GM12878 (cell line): ENCODE measurements around the gene SH3GL2. TPM values are rescaled to one million over a fixed set of nuclear protein-coding genes. Genes with fewer than 3 reads are reported as not detected.

Experiments
- ATAC-seq: fragments of 200-7000 bp; cut with Tn5 transposase; 3 replicates; pipeline ENCODE4 v1.9.1; 2020; ENCODE audit warnings: mild to moderate bottlenecking, moderate library complexity
- BruUV-seq: library from RNA; stranded (reverse); fragments of 400-500 nt; replicated peaks from 2 replicates; lab custom pipeline; 2021; lab: Mats Ljungman, UMichigan
- CTCF ChIA-PET: fragments of 300-600 bp; sonication (Branson Sonifier 250); formaldehyde crosslinking; extraction: SDS; loops from one replicate; lab custom pipeline; 2021; ENCODE audit warnings: inconsistent platforms; lab: Yijun Ruan, JAX
- POLR2A ChIA-PET: fragments of 350-600 bp; formaldehyde crosslinking; extraction: SDS; loops from one replicate; lab custom pipeline; 2021; ENCODE audit warnings: inconsistent platforms; lab: Charles Lee
- RAD21 ChIA-PET: fragments of 300-600 bp; sonication (Branson Sonifier 250); formaldehyde crosslinking; loops from one replicate; lab custom pipeline; 2023; ENCODE audit warnings: antibody characterized with exemption; ENCODE audit not compliant: unreplicated experiment; lab: Charles Lee
- SMC1A ChIA-PET: fragments of 300-600 bp; sonication (Branson Sonifier 250); formaldehyde crosslinking; loops from one replicate; lab custom pipeline; 2023; ENCODE audit not compliant: unreplicated experiment, uncharacterized antibody; lab: Charles Lee
- DNase-seq: peaks from one replicate; pipeline ENCODE4 v3.0.0-alpha.2; 2011; ENCODE audit warnings: low read depth, low spot score
- FAIRE-seq: peaks from 3 replicates; lab custom pipeline; 2011; peaks lifted over from hg19 to GRCh38; lab: Jason Lieb, UNC
- H2AFZ ChIP-seq: 2 replicates; pipeline ENCODE4 v1.6.0; 2011; ENCODE audit warnings: low read depth, low read length, control low read depth; ENCODE audit not compliant: control insufficient read depth
- H3K27ac ChIP-seq: 2 replicates; pipeline ENCODE4 v1.5.1; 2011; ENCODE audit warnings: control low read depth; ENCODE audit not compliant: control insufficient read depth, insufficient read depth
- H3K27me3 ChIP-seq, 2 experiments: replicated peaks in 1 of 2; 2 replicates each; pipeline versions ENCODE4 v1.6.0 to v1.6.1; 2011; ENCODE audit warnings: low read length in 1 of 2; ENCODE audit not compliant: control insufficient read depth in 2 of 2, insufficient read depth in 2 of 2
- H3K36me3 ChIP-seq, 2 experiments: 2 replicates each; pipeline ENCODE4 v1.5.1; 2011; ENCODE audit warnings: low read length in 1 of 2; ENCODE audit not compliant: control insufficient read depth in 2 of 2, insufficient read depth in 2 of 2
- H3K4me1 ChIP-seq: 2 replicates; pipeline ENCODE4 v1.6.1; 2011; ENCODE audit warnings: mild to moderate bottlenecking, low read length, moderate library complexity, mixed read lengths; ENCODE audit not compliant: control insufficient read depth, insufficient read depth
- H3K4me2 ChIP-seq: 2 replicates; pipeline ENCODE4 v1.6.0; 2011; ENCODE audit warnings: control low read depth; ENCODE audit not compliant: control insufficient read depth, insufficient read depth
- H3K4me3 ChIP-seq: fragments of 200-600 bp; sonication (generic); 2 replicates; pipeline ENCODE4 v1.5.1; 2016
- H3K79me2 ChIP-seq: 2 replicates; pipeline ENCODE4 v1.6.0; 2011; ENCODE audit warnings: low read length; ENCODE audit not compliant: control insufficient read depth, insufficient read depth
- H3K9ac ChIP-seq: 2 replicates; pipeline ENCODE4 v1.8.0; 2011; ENCODE audit warnings: low read length, control low read depth, mixed read lengths; ENCODE audit not compliant: control insufficient read depth, insufficient read depth
- H3K9me3 ChIP-seq: replicated peaks from 3 replicates; pipeline ENCODE4 v1.5.1; 2011; ENCODE audit warnings: mild to moderate bottlenecking, low read length; ENCODE audit not compliant: control insufficient read depth, insufficient read depth
- H4K20me1 ChIP-seq: 2 replicates; pipeline ENCODE4 v1.6.0; 2011; ENCODE audit not compliant: control insufficient read depth, insufficient read depth
- ETV6 ChIP-seq, 2 experiments: fragments of 450-650 bp in 1 of 2; IDR thresholded peaks in 1 of 2; conservative IDR thresholded peaks in 1 of 2; 2 replicates each; pipeline ENCODE4 v1.6.1; 2014; ENCODE audit warnings: antibody characterized with exemption in 1 of 2, borderline replicate concordance in 1 of 2, low read depth in 1 of 2, mild to moderate bottlenecking in 1 of 2, moderate library complexity in 1 of 2
- EZH2 ChIP-seq: IDR thresholded peaks from 2 replicates; pipeline ENCODE4 v1.6.1; 2012; ENCODE audit warnings: low read depth, mild to moderate bottlenecking, control low read depth, inconsistent platforms, low read length, borderline replicate concordance; ENCODE audit not compliant: control insufficient read depth
- FOXK2 ChIP-seq: fragments of 450-650 bp; IDR thresholded peaks from 2 replicates; pipeline ENCODE4 v1.6.1; 2017; ENCODE audit warnings: mild to moderate bottlenecking, moderate library complexity
- MYB ChIP-seq: fragments of 150-350 bp; IDR thresholded peaks from 2 replicates; pipeline ENCODE4 v1.6.1; 2014; ENCODE audit warnings: mild to moderate bottlenecking, low read depth, low read length, borderline replicate concordance
- NR2C2 ChIP-seq: IDR thresholded peaks from 2 replicates; pipeline ENCODE4 v1.6.1; 2011; ENCODE audit warnings: borderline replicate concordance, low read depth; ENCODE audit not compliant: control insufficient read depth, insufficient read length
- RAD51 ChIP-seq: fragments of 450-650 bp; IDR thresholded peaks from 2 replicates; pipeline ENCODE4 v1.6.1; 2016; ENCODE audit warnings: moderate library complexity, mild to moderate bottlenecking, inconsistent platforms
- RCOR1 ChIP-seq: conservative IDR thresholded peaks from 2 replicates; pipeline ENCODE4 v1.6.1; 2012; ENCODE audit warnings: low read depth, low read length, improper control_type of control experiment
- RELA ChIP-seq: fragments of 450-650 bp; IDR thresholded peaks from 2 replicates; pipeline ENCODE4 v1.8.0; 2014; ENCODE audit warnings: borderline replicate concordance; ENCODE audit not compliant: partially characterized antibody
- RELB ChIP-seq: fragments of 450-650 bp; IDR thresholded peaks from 2 replicates; pipeline ENCODE4 v1.6.1; 2017; ENCODE audit warnings: low read depth, mild to moderate bottlenecking, moderate library complexity
- TAF1 ChIP-seq: IDR thresholded peaks from 2 replicates; pipeline ENCODE4 v1.6.1; 2011; ENCODE audit warnings: mild to moderate bottlenecking, low read depth, low read length, borderline replicate concordance
- ZBTB11 ChIP-seq: fragments of 450-650 bp; formaldehyde crosslinking; IDR thresholded peaks from 2 replicates; pipeline ENCODE4 v1.5.0; 2022; ENCODE audit warnings: mild to moderate bottlenecking, missing genetic modification characterization
- WGBS: methylation state at CpG from one replicate; pipeline ENCODE4 v1.1.6; 2016; ENCODE audit warnings: low lambda C conversion rate; ENCODE audit not compliant: insufficient replicate concordance, insufficient coverage; ENCODE audit errors: missing lambda C conversion rate; 5-methylcytosine and 5-hydroxymethylcytosine counted together
- in situ Hi-C: fragments of 300-500 bp; cut with MboI; formaldehyde crosslinking; loops from 9 replicates; pipeline ENCODE4 v1.14.3; 2018; ENCODE audit warnings: mixed read lengths
- intact Hi-C: fragments of 100-400 bp; cut with micrococcal nuclease; formaldehyde crosslinking; loops from one replicate; pipeline ENCODE4 v1.14.2; 2022; ENCODE audit not compliant: unreplicated experiment
- polyA plus RNA-seq, 11 experiments: library from polyadenylated mRNA; depleted of rRNA in 4 of 11; unstranded in 6 of 11; stranded (reverse) in 5 of 11; fragments of >200 nt; fragmentation: Nextera tagmentation in 4 of 11; fragmentation: Illumina TruSeq in 1 of 11; extraction: Ambion mirVana in 4 of 11; extraction: Trizol in 1 of 11; gene quantifications; 1 replicate in 1 of 11; 2 replicates in 10 of 11; pipeline versions ENCODE4 v1.2.1 to v1.2.3, GENCODE V29; 2011 to 2016; ENCODE audit warnings: inconsistent platforms in 2 of 11, missing spikeins in 2 of 11, low read depth in 1 of 11
- total RNA-seq, 4 experiments: library from RNA; depleted of rRNA in 3 of 4; stranded (reverse); fragments of >200 nt in 3 of 4; fragmentation: Illumina TruSeq in 1 of 4; extraction: Trizol in 1 of 4; gene quantifications; 2 replicates each; pipeline versions ENCODE4 v1.2.1 to v1.2.3, GENCODE V29; 2013 to 2021
- TF ChIP-seq, protein P1 (sequence below): fragments of 450-650 bp; IDR thresholded peaks from 2 replicates; pipeline ENCODE4 v1.6.1; 2014; ENCODE audit warnings: mild to moderate bottlenecking

The SH3GL2 gene
- total and polyA plus RNA-seq, 10 of the 15 experiments (the other 5 are each of a cell fraction or from before 2014, with no cell fraction given) = not detected

DNA sequence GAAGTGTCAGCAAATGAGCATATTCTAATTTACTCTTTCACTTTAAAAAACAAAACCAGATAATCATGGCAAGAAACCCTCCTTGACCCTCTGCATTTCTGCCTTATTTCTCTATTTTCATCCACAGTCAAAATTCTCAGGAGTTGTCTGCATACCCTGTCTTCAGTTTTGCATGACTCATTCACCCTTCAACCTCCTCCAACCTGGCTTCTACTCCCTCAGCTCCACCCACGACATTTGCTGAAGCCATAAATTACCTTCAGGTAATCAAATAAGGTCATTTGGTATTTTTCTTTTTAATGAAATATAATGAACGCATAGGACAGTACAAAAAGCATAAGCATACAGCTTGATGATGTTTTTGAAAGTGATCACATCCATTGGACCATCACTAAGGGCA is 27.8 kb upstream of the SH3GL2 start:
- H2AFZ ChIP-seq = no peak overlapping the region
- ChIA-PET RAD21 (no interaction called here), SMC1A (no interaction called here), CTCF (no interaction called here), POLR2A (no interaction called here)
- H3K9me3 ChIP-seq = no peaks in the 10 kb centered on the region
- ATAC-seq = no peak
- in situ Hi-C loops (no loop called here), intact Hi-C loops (no loop called here)
- H3K27me3 ChIP-seq = no peaks in the 10 kb centered on the region
- no peak for DNase-seq
- H3K4me1 ChIP-seq = no peaks in the 10 kb centered on the region
- no peak for TF ChIP-seq MYB
- no peak for TF ChIP-seq TAF1
- no peak for TF ChIP-seq RAD51
- TF ChIP-seq NR2C2 = no peak
- no peak for TF ChIP-seq EZH2
- no peak for TF ChIP-seq ETV6 (conservative IDR thresholded peaks at IDR 0.05 in 1 of 2, IDR thresholded peaks at IDR 0.05 in 1 of 2; ENCODE audit: borderline replicate concordance in 1 of 2, low read depth in 1 of 2)
- no peak for TF ChIP-seq RCOR1
- TF ChIP-seq, protein P1, sequence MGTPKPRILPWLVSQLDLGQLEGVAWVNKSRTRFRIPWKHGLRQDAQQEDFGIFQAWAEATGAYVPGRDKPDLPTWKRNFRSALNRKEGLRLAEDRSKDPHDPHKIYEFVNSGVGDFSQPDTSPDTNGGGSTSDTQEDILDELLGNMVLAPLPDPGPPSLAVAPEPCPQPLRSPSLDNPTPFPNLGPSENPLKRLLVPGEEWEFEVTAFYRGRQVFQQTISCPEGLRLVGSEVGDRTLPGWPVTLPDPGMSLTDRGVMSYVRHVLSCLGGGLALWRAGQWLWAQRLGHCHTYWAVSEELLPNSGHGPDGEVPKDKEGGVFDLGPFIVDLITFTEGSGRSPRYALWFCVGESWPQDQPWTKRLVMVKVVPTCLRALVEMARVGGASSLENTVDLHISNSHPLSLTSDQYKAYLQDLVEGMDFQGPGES = no peak
- TF ChIP-seq ZBTB11 (CRISPR knock-in tag) = no peak
- TF ChIP-seq FOXK2 = no peak
- no peak for TF ChIP-seq RELB
- TF ChIP-seq RELA = no peak
- H4K20me1 ChIP-seq = no peaks in the 10 kb centered on the region
- H3K4me2 ChIP-seq = no peak overlapping the region
- H3K79me2 ChIP-seq = no peaks in the 10 kb centered on the region
- FAIRE-seq = no peak
- no peak overlapping the region for H3K27ac ChIP-seq
- H3K36me3 ChIP-seq = no peaks in the 10 kb centered on the region
- H3K4me3 ChIP-seq = no peak overlapping the region
- no TSS peak for BruUV-seq
- 9% methylated on average over 2 of the region's 2 CpGs for WGBS
- H3K9ac ChIP-seq = no peak overlapping the region
